Right hindlimb (tissue), 1 donor: ENCODE data around the gene FADS6.
A peak's percentile ranks its signal among the peaks of the same experiment; 100 is the strongest.
"Not testable (repeated sequence)": the region's sequence is repeated elsewhere in the genome, so short reads cannot be mapped to it uniquely, and the experiment has no call there.

Source experiments
- DNase-seq: peaks from one replicate; pipeline ENCODE4 v3.0.0-alpha.2; 2018

FADS6 gene

DNA sequence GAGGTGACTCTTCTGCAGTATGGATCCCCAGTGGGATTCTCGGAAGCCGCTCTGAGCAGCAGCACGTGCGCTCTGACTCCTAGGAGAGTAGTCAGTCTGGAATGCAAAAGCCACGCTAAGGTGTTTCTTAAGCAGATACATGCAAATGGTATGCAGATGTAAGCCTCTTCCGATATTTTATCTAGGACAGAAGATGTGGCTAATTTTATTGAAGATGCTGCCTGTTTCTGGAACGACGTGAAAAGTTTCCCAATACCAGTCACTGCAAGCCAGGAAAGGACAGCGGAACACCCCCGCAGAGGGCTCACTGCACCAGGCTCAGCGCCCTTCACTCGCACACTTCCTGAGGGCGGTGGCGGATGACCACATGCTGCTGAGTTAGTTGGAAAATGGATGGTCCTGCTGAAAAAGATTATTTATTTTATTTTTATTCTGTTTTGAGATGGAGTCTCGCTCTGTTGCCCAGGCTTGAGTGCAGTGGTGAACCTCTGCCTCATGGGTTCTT lies 10.1 kb downstream of the FADS6 start:
- DNase-seq = no peak

- no peak for DNase-seq
Observed at GRCh38 chr17:74882517-74883240, 10.8 kb downstream of the FADS6 start.

- DNase-seq = no peak
Observed at GRCh38 chr17:74881073-74881472, 12.4 kb downstream of the FADS6 start.

DNA sequence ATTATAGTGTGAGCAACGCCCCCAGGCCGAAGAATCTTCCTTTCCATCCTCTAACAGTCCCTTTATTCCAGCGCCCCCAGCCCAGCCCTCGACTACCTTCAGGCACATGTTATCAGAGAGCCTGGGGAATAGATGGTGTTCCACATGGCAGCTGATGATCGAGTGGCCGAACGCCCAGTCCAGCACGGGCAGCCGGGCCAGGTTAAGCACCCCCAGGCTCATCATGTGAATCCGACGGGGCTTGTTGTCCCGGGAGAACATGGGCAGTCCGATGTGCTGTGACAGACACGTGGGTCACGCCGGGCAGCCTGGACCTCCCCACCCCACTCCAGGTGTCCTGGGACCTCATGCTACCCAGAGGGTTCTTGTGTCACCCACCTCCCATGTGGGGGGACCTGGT lies 14.1 kb downstream of the FADS6 start:
- no peak for DNase-seq

- DNase-seq = no peak
Observed at GRCh38 chr17:74878658-74879057, 14.8 kb downstream of the FADS6 start.

DNA sequence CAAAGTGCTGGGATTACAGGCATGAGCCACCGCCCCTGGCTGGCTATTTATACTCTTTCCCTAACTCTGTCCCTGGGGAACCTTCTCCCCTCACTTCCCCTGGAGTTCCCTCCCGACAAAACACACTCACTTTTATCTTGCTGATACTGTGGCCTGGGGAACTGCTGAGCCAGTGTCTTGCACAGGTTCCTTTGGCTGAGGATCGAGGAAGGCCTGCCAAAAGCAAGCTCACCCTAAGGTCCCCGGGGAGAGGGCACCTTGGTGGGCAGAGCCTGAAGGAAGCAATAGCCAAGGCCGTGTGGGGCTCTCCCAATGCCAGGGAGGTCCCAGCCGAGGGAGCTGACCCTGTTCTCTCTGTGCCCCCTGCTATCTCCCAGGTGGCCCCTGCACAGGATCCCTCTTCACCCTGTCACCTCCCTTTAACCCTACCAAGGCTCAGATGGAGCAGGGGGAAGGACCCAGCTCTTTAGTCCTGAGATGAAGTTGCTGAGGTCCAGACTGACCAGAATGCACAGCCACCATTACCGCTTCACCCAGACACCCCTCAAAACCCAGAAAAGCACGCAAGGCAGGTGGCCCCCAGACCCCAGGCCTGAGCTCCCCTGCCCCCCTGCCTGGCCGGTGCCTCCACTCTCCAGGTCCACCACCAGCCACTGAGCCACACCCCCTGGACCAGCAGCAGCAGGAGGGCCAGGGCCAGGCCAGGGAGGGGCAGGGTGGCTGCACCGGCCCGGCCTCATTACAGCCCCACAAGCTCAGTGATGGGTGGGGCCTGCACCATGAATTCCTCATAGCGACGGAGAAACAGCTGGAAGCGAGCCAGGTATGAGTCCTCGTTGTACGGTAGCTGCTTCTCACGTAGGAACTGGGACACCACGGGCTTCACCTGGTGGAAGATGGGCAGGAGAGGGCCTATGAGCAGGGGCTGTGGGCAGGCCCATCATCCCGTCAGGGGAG lies 15.6 kb downstream of the FADS6 start:
- DNase-seq = no peak

GRCh38 chr17:74875977-74876593 lies 17.3 kb downstream of the FADS6 start:
- no peak for DNase-seq

DNA sequence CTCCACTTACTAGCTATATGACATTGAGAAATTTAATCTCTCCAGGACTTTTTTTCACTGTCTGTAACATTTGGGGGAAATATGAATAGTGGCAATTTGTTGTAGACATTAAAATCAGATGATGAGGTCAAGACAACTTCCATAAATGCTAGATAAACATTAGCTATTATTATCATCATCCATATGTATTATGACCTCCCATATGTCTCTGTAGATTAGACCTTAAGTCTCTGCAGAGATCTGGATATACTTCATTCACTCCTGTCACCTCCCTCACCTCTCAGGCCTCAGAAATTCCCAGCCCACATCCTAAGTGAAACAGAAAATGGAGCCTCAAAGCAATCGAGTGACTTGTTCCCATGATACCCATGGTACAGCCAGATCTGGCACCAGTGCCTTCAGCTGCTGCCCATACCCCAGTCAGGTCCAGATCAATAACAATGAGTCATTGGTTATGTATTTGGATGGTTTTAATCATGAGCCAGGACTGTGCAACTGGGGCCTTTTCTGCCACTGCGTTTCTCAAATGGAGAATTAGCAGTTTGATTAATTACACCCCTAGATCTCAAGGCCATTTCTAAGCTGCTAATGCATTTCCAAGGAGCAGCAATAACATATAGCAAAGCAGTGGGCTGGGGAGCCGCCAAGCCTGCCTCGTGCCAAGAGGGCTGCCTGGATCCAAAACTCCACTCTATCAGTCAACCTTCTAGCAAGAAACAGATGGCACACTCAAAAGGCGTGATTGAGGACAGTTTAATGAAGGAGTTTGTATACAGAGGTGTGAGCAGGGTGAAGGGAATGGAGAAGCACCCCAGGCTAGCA lies 18.1 kb downstream of the FADS6 start:
- DNase-seq = no peak

GRCh38 chr17:74874615-74875037 lies 18.8 kb downstream of the FADS6 start:
- no peak for DNase-seq

- no peak for DNase-seq
Observed at GRCh38 chr17:74873874-74874614, 19.4 kb downstream of the FADS6 start.

GRCh38 chr17:74873037-74873873 lies 20.2 kb downstream of the FADS6 start:
- DNase-seq = peak; percentile 100

DNA sequence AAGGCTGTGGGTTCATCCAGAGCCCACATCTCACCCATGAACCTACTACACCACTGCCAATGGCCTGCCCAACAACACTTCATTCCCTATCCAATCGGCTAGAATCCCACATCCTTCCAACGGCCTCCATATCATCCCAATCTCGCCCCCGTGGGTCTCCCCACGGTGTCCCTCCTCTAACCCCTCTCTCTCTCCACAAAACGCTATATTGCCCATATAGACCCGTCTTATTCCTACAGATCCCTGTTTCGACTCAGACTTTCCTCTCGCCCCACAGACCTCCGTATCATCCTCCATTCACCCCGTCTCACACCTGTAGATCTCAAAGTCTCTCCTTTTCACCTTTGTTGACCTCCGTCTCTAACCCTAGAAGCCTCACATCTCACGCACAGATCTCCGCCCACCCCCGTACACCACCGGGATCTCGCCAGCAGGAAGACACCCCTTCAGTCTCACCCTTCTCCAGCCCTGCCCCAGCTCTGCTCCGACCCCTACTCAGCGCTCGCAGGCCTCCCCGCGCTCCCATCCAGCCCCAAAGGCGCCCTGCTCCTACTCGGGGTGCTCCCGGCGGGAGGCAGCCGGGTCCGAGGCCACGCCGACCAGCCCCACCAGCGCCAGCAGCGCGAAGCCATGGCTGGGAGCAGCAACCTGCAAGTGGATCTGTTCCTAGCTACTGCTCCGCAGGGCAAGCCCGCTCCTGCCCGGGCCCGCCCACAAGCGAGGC lies 21.0 kb downstream of the FADS6 start, which contains the start of gene FDXR:
Gene FDXR (minus strand): TSS at position 682 of the 724 bp plus-strand sequence. CDS start 50 bp downstream, at position 632.
- DNase-seq = no peak

DNA sequence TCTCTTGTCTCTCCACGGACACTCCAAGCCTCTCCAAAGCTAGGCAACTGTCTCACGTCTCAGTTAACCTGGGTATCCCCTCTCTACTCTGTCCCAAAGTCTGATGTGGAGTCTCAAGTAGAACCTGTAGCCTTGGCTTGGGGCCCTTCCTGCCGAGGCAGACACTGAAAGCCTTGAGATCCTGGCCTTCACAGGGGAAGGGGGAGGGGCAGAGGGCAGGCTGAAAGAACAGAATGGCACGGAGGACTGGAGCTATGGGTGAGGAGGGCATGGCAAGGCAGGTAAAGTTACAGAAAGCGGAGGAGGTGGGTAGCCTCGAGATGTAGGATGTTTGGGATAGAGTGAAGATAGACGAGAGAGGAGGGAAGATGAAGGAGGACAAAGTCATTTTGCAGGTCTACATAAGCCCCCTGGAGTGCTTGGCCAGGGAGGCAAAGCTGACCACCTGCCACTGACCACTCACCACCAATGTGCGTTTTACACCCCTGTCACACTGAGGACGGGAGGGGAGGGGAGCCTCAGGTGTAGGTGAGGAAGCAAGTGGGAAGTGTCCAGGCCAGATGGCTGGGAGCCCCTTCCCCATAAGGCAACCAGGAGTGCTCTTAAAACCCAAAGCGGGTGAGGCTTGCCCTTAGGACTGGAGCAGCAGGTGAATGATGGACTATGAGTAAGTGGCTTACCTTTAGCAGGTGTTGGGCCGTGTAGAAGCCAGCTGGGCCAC lies 21.9 kb downstream of the FADS6 start:
- no peak for DNase-seq

- no peak for DNase-seq
Observed at GRCh38 chr17:74870512-74870911, 22.9 kb downstream of the FADS6 start.

GRCh38 chr17:74870028-74870427 lies 23.4 kb downstream of the FADS6 start:
- not testable (repeated sequence) for DNase-seq

GRCh38 chr17:74868908-74869255 lies 24.6 kb downstream of the FADS6 start:
- no peak for DNase-seq

DNA sequence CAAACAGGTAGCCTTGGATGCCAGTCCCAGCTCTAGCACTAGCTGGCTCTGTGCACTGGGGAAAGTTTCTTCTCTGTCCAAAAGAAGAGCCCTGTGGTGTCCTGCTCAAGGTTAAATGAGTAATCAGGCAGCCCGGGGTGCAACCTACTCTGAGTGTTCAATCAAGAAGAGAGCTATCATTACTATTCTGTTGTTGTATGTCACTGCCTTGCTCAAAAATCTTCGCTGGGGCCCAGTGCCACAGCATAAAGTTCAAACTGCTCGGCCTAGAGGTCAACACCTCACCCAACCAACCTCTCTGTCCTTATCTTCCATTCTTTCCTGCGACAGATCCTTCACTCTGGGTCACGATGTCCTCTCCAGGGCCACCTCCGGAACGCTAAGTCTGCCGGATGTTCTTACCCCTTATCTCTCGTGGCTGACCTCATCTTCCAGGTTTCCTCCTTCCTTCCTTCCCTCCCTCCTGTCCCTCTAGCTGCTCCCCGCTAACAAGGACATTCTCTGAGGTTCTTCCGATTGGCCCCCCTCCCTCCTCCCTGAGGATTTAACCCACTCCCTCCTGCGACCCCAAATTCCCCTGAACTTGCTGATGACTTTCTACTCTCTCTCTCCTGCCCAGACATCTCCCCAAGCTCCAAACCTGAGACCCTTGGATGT lies 25.1 kb downstream of the FADS6 start:
- DNase-seq = no peak

DNA sequence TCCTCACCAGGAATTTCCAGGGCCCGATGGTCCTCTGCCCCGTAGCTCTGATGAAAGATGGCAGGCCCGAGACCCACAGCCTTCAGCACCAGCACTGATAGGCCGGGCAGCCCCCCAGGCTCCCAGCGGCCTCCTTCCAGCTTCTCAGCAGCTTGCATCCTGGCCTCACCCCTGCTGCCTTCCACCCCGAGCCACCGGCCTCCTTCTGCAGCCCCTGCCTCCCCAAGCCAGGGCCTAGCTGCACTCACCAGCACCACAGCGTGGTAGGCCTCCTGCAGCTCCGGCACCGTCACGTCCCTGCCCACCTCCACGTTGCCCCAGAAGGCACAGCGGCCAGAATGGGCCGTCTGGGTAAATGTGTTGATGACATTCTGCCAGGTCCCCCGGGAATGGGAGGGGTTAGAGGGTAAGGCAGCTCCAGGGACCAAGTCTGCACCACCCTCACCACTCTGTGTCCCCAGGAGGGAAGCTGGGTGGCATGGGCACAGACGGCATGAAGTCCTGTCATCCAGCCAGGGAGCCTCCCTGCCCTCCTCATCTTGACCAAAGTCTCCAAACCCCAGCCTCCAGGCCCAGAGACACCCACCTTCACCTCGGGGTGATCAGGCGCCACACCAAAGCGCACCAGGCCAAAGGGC lies 27.1 kb downstream of the FADS6 start:
- no peak for DNase-seq
